Esophagus squamous epithelium (tissue), 5 donors: ENCODE measurements around the gene GADD45G. TPM values are rescaled to one million over a fixed set of nuclear protein-coding genes. Genes with fewer than 3 reads are reported as not detected.

Experiments
- DNase-seq: peaks from one replicate; lab custom pipeline; 2025; lab: John Stamatoyannopoulos, UW
- H3K27ac ChIP-seq, 4 donors: fragments of 200-600 bp; sonication (generic); one replicate each; pipeline ENCODE4 v1.5.1; 2016 to 2019; ENCODE audit warnings: mild to moderate bottlenecking in 1 of 4
- H3K27me3 ChIP-seq, 4 donors: fragments of 200-600 bp; sonication (generic); 1 replicate in 3 of 4; 2 replicates in 1 of 4; pipeline versions ENCODE4 v1.5.1 to v1.6.0; 2017 to 2021; ENCODE audit warnings: antibody characterized with exemption in 1 of 4
- H3K36me3 ChIP-seq, 3 donors: fragments of 200-600 bp; sonication (generic); one replicate each; pipeline ENCODE4 v1.5.1; 2016 to 2019
- H3K4me1 ChIP-seq, 3 donors: fragments of 200-600 bp; sonication (generic); one replicate each; pipeline ENCODE4 v1.5.1; 2017 to 2019
- H3K4me3 ChIP-seq, 4 donors: fragments of 200-600 bp; sonication (generic); 1 replicate in 3 of 4; 2 replicates in 1 of 4; pipeline ENCODE4 v1.5.1; 2016 to 2019; ENCODE audit warnings: mild to moderate bottlenecking in 2 of 4, moderate library complexity in 1 of 4
- H3K9me3 ChIP-seq, 3 donors: fragments of 200-600 bp; sonication (generic); one replicate each; pipeline ENCODE4 v1.5.1; 2016 to 2019
- POLR2A ChIP-seq, 4 donors: fragments of 450-650 bp; IDR thresholded peaks; one replicate each; pipeline ENCODE4 v1.6.1; 2017; ENCODE audit warnings: antibody characterized with exemption in 4 of 4, mild to moderate bottlenecking in 4 of 4, moderate library complexity in 3 of 4
- WGBS, 2 donors: methylation state at CpG; one replicate each; pipeline ENCODE4 v1.1.5; 2018; 5-methylcytosine and 5-hydroxymethylcytosine counted together
- intact Hi-C: fragments of 100-400 bp; cut with DNase I; formaldehyde crosslinking; loops from one replicate; pipeline ENCODE4 v1.15.0; 2022
- total RNA-seq, 4 donors: library from RNA; depleted of rRNA; stranded (reverse); fragments of >200 nt; gene quantifications; one replicate each; pipeline ENCODE4 v1.1.0, GENCODE V29; 2016
- TF ChIP-seq, protein P1 (sequence below), 6 experiments: fragments of 450-650 bp in 4 of 6; fragments of 200-600 bp in 2 of 6; sonication (generic) in 2 of 6; IDR thresholded peaks; one replicate each; pipeline ENCODE4 v1.5.1; 2016 to 2019; ENCODE audit warnings: antibody characterized with exemption in 6 of 6, mild to moderate bottlenecking in 4 of 6, moderate library complexity in 4 of 6
- donor health status: DM: yes; HTN: yes; CAD: no.

GADD45G gene
- total RNA-seq, 4 donors from 2014 or later: 1.8 to 18.7 (median 8.5) TPM

DNA sequence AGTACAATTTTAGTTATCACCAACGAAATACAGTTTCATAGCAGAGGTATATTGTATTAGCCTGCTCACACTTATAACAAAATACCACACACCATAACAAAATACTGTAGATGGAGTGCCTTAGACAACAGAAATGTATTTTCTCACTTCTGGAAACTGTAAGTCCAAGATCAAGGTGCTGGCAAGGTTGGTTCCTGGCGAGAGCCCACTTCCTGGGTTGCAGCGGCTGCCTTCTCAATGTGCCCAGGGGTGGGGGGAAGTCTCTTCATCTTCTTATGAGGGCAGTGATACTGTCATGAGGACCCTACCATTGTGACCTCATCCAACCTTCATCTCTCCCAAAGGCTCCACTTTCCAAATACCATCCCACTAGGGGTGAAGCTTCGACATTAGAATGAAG, 30.5 kb upstream of the GADD45G start:
- Histone ChIP-seq H3K4me1 (no peaks in the 10 kb centered on the region), H3K36me3 (no peaks in the 10 kb centered on the region), H3K4me3 (no peak overlapping the region), H3K9me3 (no peaks in the 10 kb centered on the region), H3K27ac (no peak overlapping the region), H3K27me3 (peaks cover 0 to 66% (median 0%) of the 10 kb centered on the region in 4 donors)
- DNase-seq: no peak
- no peak for TF ChIP-seq POLR2A (IDR thresholded peaks at IDR 0.05)
- TF ChIP-seq, protein P1, sequence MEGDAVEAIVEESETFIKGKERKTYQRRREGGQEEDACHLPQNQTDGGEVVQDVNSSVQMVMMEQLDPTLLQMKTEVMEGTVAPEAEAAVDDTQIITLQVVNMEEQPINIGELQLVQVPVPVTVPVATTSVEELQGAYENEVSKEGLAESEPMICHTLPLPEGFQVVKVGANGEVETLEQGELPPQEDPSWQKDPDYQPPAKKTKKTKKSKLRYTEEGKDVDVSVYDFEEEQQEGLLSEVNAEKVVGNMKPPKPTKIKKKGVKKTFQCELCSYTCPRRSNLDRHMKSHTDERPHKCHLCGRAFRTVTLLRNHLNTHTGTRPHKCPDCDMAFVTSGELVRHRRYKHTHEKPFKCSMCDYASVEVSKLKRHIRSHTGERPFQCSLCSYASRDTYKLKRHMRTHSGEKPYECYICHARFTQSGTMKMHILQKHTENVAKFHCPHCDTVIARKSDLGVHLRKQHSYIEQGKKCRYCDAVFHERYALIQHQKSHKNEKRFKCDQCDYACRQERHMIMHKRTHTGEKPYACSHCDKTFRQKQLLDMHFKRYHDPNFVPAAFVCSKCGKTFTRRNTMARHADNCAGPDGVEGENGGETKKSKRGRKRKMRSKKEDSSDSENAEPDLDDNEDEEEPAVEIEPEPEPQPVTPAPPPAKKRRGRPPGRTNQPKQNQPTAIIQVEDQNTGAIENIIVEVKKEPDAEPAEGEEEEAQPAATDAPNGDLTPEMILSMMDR (IDR thresholded peaks at IDR 0.05): no peak
- 44 to 52% methylated on average over 4 of the region's 4 CpGs for WGBS, 2 donors
- intact Hi-C loops: no loop called here

DNA sequence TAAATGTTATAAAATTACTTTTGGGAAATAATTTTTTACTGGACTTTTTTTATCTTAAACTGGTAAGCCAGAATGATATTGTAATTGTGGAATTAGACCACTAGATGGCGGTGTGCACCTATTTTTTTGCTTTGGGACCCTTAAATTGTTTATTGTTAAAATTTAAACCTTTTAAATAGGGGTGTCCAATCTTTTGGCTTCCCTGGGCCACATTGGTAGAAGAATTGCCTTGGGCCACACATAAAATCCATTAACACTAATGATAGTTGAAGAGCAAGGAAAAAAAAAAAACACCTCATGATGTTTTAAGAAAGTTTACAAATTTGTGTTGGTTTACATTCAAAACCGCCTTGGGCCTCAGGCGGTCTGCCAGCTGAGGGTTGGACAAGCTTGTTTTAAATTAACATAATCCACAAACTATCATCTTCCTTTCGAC, 28.4 kb upstream of the GADD45G start:
- WGBS, 2 donors: 18 to 20% methylated on average over 4 of the region's 4 CpGs
- Histone ChIP-seq H3K27ac (no peak overlapping the region), H3K36me3 (no peaks in the 10 kb centered on the region), H3K4me3 (no peak overlapping the region), H3K4me1 (no peaks in the 10 kb centered on the region), H3K9me3 (no peaks in the 10 kb centered on the region), H3K27me3 (peaks cover 0 to 79% (median 0%) of the 10 kb centered on the region in 4 donors)
- DNase-seq: no peak
- TF ChIP-seq, protein P1 (IDR thresholded peaks at IDR 0.05): peak; percentile 42 to 74 (median 64)
- no peak for TF ChIP-seq POLR2A (IDR thresholded peaks at IDR 0.05)
- intact Hi-C loops: no loop called here

DNA sequence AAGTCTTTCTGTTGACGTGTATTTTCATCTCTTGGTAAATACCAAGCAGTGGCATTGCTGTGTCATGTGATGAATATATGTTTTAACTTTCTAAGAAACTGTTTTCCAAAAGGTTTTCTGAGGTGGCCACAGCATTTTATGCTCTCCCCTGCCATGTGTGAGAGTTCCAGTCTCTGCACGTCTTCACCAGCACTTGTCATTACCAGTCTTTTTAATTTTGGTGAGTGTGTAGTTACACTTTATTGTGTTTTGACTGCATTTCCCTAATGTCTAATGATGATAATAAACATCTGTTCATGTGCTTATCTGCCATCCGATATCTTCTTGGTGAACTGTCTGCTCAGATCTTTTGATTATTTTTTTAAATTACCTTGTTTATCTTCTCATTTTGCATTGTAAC, 27.4 kb upstream of the GADD45G start:
- Histone ChIP-seq H3K4me3 (no peak overlapping the region), H3K27ac (no peak overlapping the region), H3K4me1 (no peaks in the 10 kb centered on the region), H3K9me3 (no peaks in the 10 kb centered on the region), H3K36me3 (no peaks in the 10 kb centered on the region), H3K27me3 (peaks cover 0 to 82% (median 0%) of the 10 kb centered on the region in 4 donors)
- DNase-seq: no peak
- TF ChIP-seq, protein P1 (IDR thresholded peaks at IDR 0.05): no peak
- 76 to 80% methylated on average over 3 of the region's 3 CpGs for WGBS, 2 donors
- intact Hi-C loops: no loop called here

DNA sequence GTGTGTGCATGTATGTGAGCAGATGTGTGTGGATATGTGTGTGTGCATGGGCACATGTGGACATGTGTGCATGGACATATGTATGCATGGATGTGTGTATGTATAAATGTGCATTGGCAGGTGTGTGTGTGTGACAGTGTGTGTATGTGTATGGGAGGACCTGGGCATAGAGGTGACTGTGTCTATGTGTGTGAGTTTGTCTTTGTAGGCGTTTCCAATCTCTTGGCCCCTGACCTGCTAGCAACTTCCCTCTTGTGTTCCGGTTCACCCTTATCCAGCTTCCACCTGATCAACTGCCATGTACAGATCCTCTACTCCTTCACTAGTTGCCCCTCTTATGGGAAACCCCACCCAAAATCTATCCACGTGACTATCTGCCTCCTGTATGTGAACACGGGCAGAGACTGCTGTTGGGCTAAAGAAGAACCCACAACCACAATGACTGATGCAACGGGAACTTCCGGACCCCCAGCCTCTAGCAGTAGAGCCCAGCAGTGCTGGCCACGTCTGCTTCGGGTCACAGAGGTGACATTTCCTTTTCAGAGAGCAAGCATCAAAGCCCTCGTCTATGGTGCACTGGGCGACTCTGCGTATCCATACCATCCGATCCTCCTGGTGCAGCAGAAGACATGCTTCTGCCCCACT, 24.9 kb upstream of the GADD45G start:
- Histone ChIP-seq H3K9me3 (peaks cover 0 to 6% (median 4%) of the 10 kb centered on the region in 3 donors), H3K27me3 (peaks cover 0 to 83% (median 0%) of the 10 kb centered on the region in 4 donors), H3K36me3 (no peaks in the 10 kb centered on the region), H3K4me3 (no peak overlapping the region), H3K27ac (no peak overlapping the region), H3K4me1 (no peaks in the 10 kb centered on the region)
- TF ChIP-seq, protein P1 (IDR thresholded peaks at IDR 0.05): no peak
- no peak for TF ChIP-seq POLR2A (IDR thresholded peaks at IDR 0.05)
- WGBS, 2 donors: 75 to 81% methylated on average over 7 to 12 of the region's 12 CpGs
- DNase-seq: no peak
- intact Hi-C loops: no loop called here

DNA sequence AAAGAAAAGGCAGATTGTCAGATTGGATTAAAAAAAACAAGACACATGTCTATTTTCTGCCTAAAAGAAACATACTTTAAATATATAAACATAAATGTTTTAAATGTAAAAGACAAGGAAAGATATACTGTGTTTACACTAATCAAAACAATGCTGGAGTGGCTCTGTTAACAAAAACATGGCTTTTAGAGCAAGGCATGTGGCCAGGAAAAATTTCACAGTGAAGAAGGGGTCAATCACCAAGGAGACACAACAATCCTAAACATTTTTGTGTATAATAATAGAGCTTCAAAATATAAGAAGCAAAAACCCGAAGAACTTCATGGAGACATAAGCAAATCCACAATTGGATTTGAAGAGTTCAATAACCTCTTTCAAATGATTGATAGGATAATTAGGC, 18.5 kb upstream of the GADD45G start:
- H3K27ac ChIP-seq: no peak overlapping the region
- intact Hi-C loops: no loop called here
- no peak for DNase-seq
- peaks cover 0 to 41% (median 0%) of the 10 kb centered on the region in 4 donors for H3K27me3 ChIP-seq
- no peaks in the 10 kb centered on the region for H3K36me3 ChIP-seq
- H3K4me3 ChIP-seq: no peak overlapping the region
- H3K9me3 ChIP-seq: peaks cover 0 to 6% (median 4%) of the 10 kb centered on the region in 3 donors
- WGBS, 2 donors: 47 to 55% methylated on average over 1 of the region's 1 CpG
- no peaks in the 10 kb centered on the region for H3K4me1 ChIP-seq
- no peak for TF ChIP-seq POLR2A (IDR thresholded peaks at IDR 0.05)
- TF ChIP-seq, protein P1 (IDR thresholded peaks at IDR 0.05): no peak
